GDM1 (cell line): Measurements from ENCODE around the gene DUSP22.

Source experiments
- DNase-seq: peaks from one replicate; lab custom pipeline; 2025; lab: John Stamatoyannopoulos, UW

Gene DUSP22

GRCh38 chr6:352896-353470 lies 60.7 kb downstream of the DUSP22 start:
- DNase-seq = no peak

DNA sequence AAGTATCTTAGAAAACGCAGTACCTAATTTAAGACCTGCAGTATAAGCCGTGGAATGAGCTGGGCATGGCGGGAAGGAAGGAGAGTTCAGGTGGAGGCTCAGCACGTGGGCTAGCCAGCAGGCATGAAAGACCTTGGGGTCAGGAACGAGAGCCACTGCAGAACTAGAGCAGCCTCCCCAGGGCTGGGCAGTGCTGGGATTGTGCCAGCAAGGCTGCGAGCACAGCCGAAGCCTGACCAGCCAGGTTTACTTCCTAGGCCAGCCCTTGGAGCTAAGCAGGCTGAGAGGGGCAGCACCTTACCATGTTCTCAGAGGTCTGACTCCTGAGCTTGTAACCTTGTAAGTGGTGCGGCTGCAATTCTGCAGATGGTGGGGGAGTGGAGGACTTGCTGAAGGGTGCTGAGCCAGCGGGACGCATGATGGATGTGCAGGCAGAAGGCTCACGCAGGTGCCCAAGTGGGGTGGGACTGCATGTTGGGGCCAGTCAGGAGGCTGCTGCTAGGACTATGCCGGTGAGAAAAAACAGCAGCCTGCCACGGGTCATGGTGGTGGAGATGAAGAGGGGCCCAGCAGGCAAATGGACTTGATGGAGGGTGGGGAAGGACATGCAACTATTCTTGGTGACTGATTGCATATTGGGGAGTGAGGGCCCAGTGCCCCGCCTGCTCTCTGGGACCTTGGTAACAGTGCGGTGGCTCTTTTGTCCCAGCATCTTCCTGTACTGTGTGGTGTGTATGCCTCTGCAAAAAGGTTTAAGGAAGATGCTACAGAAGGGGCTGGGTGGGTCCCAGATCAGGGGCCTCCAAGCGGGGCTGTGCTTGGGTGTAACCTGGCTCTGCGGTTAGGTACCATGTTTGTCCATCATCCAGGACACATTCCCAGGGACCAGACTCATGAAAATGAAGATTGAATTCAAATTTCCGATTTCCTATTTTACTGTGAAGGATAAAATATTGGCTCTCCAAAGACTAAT lies 61.6 kb downstream of the DUSP22 start:
- no peak for DNase-seq

DNA sequence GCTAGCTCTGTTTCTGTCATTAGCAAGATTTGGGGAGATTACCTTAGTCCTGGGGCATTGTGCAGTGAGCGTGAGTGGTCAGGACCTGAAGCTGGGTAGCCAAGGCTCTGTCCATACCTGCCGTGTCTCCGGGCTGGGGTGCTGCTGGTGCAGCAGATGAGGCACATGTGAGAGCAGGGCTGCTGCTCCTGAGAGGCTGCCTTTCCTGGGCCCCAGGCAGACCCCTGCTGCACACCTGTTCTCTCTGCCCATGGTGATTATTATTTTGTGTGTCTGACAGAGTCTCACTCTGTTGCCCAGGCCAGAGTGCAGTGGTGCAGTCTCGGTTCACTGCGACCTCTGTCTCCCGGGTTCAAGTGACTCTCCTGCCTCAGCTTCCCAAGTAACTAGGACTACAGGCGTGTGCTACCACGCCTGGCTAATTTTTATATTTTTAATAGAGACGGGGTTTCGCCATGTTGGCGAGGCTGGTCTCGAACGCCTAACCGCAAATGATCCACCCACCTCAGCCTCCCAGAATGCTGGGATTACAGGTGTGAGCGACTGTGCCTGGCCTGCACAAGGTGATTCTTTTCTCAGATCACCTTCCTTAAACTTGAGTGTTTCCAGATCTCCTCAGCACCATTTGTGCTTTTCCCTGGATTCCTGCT lies 62.5 kb downstream of the DUSP22 start:
- no peak for DNase-seq

DNA sequence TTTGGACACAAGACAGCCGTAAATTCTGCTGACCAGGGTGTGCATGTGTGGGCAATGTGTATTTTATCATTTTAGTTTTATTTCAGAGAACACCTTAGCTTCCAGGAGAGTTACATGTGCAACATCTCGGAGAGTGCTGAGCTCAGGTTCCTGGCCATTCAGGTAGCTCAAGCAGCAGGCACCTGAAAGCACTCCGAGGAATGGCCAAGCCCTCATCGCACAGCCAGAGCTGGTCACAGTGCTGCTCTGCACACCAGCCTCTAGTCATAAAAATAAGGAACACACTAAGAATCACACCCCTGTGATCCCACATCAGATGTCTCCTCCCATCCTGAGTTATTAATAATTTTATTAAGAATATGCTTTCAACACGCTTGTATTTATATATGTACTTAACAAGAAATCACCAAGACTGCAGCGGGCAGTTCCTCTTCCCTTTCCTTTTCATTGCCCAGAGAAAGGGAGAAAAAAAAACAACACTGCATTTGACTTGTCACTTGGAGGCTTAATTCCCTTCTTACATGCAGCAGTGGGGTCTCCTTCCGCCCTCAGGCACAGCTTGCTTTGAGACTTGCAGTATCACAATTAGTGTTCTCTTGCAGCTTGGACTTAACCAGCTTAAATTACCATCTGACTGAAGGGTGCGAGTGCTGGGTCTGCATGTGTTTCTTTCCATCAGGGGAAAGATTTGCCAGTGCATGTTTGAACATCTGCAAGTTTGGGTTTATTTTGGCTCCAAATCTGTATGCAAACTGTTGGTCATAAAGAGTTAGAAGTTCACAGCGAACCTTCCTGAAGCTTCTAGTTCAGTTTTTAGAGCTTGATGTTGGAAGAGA lies 63.3 kb downstream of the DUSP22 start:
- DNase-seq = no peak

DNA sequence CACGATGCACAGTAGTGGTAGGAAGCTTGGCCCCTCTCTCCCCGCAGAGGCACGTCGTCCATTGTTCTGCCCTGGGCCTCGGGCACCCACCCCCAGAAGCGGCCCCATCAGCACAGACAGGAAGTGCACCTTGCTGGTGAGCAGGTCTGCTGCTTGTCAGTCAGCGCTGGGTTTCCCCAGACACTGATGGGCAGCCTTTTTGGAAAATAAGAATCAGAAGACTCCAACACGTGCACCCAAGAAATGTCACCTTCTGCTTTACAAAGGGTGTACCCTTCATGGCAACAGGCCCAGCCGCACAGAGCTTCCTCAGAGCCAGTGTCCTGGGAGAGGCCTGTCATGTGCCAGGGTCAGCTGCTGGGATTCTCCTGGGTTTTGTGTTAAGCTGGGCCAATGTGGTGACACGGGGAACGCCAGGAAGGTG lies 64.6 kb downstream of the DUSP22 start:
- no peak for DNase-seq

DNA sequence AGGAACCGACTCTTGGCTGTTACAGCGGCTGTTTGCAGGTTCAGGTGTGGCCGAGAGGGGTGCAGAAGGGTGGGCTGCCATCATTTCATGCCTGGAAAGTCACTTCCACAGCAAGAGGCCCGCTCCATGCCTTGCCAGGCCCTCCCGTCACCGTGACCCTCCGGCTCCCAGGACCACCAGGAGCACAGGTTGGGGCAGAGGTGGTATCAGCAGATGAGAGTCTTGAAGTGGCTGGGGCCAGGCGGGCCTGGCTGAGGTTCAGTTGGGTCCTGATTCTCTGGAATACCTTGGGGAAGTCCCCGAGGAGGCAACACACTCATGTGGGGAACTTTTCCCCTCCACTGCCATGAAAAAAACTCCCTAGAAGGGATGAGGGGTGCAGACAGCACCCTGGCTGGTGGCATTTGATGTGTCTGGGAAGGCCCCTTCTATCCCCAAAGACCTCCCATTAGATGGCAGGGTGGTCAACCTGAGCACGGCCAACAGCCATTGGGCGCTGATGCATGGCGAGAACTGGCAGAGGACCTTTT lies 65.0 kb downstream of the DUSP22 start:
- DNase-seq = no peak

DNA sequence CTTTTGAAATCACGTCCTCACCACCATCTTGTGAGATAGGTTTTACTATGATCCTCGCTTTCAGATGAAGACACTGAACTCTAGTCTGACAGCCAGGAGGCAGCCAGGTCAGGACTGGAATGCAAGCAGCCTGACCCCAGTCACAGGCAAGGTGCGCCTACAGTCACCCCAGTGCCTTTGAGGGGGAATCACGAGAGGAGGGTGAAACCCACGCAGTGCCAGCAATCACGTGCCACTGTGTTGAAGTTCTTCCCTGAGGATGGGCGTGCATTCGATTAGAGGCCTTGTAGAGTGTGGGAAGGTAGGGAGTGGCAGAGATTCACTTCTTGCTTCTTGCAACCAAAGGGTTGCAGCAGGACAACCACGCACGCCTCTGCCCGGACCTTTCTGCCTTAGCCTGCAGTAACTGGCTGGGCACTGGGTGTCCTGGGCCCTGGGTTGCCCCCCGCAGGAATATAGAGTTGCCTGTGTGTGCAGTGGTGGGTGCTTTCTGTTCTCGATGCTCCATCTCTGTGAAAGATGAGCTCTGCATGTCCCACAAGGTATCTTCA lies 65.6 kb downstream of the DUSP22 start:
- DNase-seq = no peak

GRCh38 chr6:358432-358831 lies 66.1 kb downstream of the DUSP22 start:
- DNase-seq = no peak

DNA sequence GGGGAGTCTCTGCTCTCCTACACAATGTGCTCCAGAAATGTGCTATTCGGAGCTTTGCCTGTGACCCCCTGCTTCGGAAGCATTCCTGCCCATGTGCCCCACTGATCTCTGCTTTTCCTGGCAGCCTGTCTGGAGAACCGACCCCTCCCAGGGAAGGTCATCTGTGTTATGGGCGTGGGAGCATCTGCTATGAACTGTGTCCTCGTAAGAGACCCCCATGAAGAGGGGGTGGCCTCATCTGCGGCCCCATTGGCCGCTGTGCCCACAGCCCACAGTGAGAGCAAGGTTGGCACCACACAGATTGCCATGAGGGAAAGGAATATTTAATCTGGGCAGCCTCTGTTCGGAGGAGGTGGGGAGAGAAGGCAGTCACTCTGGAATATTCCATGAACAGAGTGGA lies 66.6 kb downstream of the DUSP22 start:
- no peak for DNase-seq

DNA sequence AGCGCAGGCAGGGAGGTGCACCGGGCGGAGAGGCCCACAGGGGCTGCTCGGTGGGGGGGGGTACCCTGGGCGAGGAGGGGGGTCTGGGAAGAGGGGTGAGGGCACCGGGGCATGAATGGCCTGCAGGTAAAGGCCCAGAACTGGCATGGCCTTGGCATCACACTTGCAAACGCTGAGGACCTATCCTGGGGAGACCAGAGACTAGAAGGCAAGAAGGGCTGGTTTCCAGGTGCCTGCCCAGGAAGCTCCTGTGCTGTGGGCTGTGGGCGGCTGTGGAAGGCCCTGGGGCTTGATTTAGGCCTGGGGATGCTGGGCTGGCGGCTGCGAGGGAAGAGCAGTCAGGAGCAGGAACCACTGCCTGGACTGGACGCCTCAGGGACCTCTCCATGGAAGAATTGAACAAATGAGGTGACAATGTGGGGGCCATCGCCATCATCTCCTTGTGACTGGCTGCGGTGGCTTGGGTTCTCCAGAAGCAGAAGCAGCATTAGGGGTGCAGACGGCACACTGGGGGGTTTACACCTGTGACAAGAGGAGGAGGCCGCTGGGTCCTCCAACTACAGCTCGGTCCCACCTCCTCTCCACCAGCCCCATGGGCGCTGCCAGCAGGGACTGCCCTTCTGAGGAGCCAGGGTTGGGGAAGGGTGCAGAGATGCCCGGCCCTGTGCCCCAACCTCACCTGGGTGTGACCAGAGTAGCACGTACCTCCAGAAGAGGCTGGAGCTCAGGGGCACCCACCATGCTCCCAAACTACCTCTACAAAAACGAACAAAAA lies 67.2 kb downstream of the DUSP22 start:
- no peak for DNase-seq

- no peak for DNase-seq
Observed at GRCh38 chr6:360349-360748, 68.1 kb downstream of the DUSP22 start.

DNA sequence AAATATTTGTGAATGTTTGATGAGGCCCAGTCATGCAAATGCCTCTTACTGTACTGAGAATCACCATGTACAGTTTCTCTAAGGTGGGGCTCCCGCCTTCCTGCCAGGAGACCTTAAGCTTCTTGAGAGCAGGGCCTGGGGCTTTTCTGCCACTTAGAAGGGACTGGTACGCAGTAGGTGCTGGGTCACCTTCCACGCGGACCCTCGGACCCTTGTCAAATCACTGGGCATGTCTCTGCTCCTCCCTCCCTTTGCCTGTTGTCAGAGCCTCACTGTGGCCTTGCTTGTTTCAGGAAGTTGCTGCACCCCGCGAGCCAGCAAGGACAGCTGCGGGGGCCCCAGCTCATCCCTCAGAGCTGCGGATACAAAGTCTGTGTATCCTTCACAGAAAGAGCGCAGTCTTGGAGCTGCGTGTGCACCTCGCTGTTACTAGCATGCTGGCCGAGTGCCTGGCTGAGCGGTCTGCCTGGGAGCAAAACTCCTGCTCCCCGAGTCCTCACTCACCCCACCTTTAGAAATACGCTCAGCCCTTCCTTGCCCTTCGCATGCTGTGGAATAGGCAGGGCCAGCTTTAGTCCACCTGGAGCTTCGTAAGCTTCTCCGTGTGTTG lies 68.6 kb downstream of the DUSP22 start:
- no peak for DNase-seq

DNA sequence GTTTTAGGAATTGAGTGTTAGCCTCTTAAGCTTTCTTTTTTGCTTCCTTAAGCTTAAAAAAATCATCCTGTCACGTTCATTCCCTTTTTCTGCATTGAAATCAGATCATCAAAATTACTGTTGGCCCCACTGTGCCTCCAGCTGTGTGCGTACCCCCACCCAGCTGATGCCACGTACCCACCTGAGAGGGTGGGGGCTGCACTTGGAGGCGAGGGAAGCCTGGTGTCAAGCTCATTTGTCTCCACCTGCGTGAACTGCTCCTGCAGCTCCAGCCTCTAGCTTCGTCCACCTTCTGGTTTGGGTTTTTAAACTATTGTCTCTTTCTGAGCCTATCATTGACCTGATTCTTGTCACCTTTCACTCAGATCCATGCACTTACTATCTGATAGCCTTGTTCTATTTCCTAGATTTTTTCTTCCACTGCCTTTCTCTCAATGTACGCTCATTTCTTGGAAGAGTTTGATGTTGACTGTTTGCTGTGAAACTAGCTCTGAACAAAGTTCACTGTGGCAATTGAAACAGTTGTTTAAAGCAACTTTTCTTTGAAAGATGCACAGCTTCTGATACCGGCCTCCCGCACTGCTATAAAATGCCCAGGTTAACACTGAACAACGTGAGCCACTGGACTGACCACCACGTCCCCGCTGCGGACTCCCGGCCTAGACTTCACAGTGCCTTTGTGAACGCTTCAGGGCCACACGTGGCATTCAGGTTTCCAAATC lies 69.3 kb downstream of the DUSP22 start:
- no peak for DNase-seq

DNA sequence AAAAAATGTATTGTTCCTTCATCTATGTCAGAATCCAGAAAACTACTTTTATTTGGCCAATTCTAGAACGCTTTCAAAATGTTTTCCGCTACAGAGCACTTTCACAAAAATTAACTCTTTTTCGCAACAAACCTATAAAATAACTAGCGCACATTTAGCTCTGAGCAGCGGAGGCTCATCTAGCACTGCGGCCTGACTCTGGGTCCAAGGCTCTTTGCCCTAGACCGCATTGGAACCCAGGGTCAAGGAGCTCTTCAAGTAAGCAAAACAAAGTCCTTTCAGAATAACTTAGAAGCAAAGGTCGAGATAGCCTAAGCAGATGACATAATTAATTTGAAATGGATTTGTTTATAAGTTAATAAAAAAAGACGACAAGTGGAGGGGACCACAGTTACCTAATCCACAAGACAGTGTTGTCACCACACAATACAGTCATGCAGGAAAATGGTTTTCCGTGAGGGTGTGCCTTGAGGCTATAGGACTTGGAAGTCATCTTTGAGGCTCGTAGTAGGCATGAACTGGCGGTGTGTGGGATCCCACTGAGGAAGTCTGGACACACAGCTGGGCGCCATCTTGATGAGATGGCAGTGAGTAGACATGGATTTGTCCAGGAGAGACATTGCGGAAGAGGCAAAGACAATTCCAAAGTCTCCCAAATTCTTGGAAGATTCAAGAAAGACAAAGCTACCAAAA lies 70.1 kb downstream of the DUSP22 start:
- no peak for DNase-seq

DNA sequence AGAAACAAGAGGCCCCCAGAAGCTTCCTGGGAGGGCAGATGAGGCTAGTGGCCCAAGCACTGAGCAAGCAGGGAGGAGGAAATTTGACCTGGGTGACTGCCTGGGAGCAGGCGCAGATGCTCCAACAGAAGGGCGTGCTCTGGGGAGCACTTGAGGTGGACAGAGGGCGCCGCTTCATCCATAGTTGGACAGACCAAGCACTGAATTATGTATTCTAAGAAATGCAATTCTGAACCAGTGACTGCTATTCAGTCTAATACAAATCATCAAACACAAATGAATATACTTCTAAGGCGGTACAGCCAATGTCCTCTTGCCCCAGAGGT lies 70.6 kb downstream of the DUSP22 start:
- no peak for DNase-seq

GRCh38 chr6:363291-363690 lies 71.0 kb downstream of the DUSP22 start:
- no peak for DNase-seq

GRCh38 chr6:363909-364308 lies 71.6 kb downstream of the DUSP22 start:
- DNase-seq = no peak

GRCh38 chr6:364609-365540 lies 72.6 kb downstream of the DUSP22 start:
- DNase-seq = no peak
